HepG2 (cell line): ENCODE data around the gene MYLK. TPM values are rescaled to one million over a fixed set of nuclear protein-coding genes. Genes with fewer than 3 reads are reported as not detected.
A peak's percentile ranks its signal among the peaks of the same experiment; 100 is the strongest.

ENCODE experiments used
- ELK4 ChIP-seq: sonication (generic); formaldehyde crosslinking; IDR thresholded peaks from 2 replicates; pipeline ENCODE4 v1.9.0; 2021; ENCODE audit warnings: missing genetic modification reagents, borderline replicate concordance
- EP300 ChIP-seq, 3 experiments: sonication (generic) in 1 of 3; formaldehyde crosslinking in 1 of 3; IDR thresholded peaks; 2 replicates each; pipeline versions ENCODE4 v1.5.1 to v1.6.1; 2011 to 2020; ENCODE audit warnings: low read depth in 2 of 3, low read length in 2 of 3, borderline replicate concordance in 1 of 3, improper control_type of control experiment in 1 of 3, mild to moderate bottlenecking in 1 of 3, missing genetic modification reagents in 1 of 3, moderate library complexity in 1 of 3
- FOSL1 ChIP-seq: sonication (generic); formaldehyde crosslinking; IDR thresholded peaks from 2 replicates; pipeline ENCODE4 v1.9.0; 2021; ENCODE audit warnings: missing genetic modification reagents, borderline replicate concordance
- GLI4 ChIP-seq: sonication (generic); formaldehyde crosslinking; IDR thresholded peaks from 2 replicates; pipeline ENCODE4 v1.5.1; 2020; ENCODE audit warnings: missing genetic modification reagents, mild to moderate bottlenecking, moderate library complexity, borderline replicate concordance
- HNF1A ChIP-seq, 2 experiments: sonication (generic) in 1 of 2; formaldehyde crosslinking in 1 of 2; IDR thresholded peaks; 2 replicates each; pipeline versions ENCODE4 v1.4.0 to v1.6.1; 2016 to 2020; ENCODE audit warnings: borderline replicate concordance in 1 of 2, low read depth in 1 of 2, mild to moderate bottlenecking in 1 of 2, missing genetic modification reagents in 1 of 2
- KAT2B ChIP-seq: fragments of 150-350 bp; IDR thresholded peaks from 2 replicates; pipeline ENCODE4 v1.6.1; 2014; ENCODE audit warnings: low read depth, low read length, borderline replicate concordance
- KLF15 ChIP-seq: sonication (generic); formaldehyde crosslinking; IDR thresholded peaks from 2 replicates; pipeline ENCODE4 v1.8.1; 2023; ENCODE audit warnings: borderline replicate concordance, mild to moderate bottlenecking, inconsistent platforms, missing genetic modification reagents, mixed read lengths
- LBX2 ChIP-seq: sonication (generic); formaldehyde crosslinking; IDR thresholded peaks from 2 replicates; pipeline ENCODE4 v1.5.0; 2020; ENCODE audit warnings: missing genetic modification reagents, mild to moderate bottlenecking, borderline replicate concordance
- NCOR1 ChIP-seq: fragments of 200-600 bp; sonication (generic); IDR thresholded peaks from 2 replicates; pipeline ENCODE4 v1.7.0; 2017; ENCODE audit warnings: antibody characterized with exemption, low read length, borderline replicate concordance
- RNF2 ChIP-seq: fragments of 450-650 bp; conservative IDR thresholded peaks from 2 replicates; pipeline ENCODE4 v1.6.1; 2016; ENCODE audit warnings: low read depth
- TEF ChIP-seq: sonication (generic); formaldehyde crosslinking; IDR thresholded peaks from 2 replicates; pipeline ENCODE4 v1.5.0; 2020; ENCODE audit warnings: missing genetic modification reagents
- ZMYM4 ChIP-seq: sonication (generic); formaldehyde crosslinking; IDR thresholded peaks from 2 replicates; pipeline ENCODE4 v1.8.1; 2023; ENCODE audit warnings: mild to moderate bottlenecking, missing genetic modification reagents
- ZNF282 ChIP-seq: fragments of 450-650 bp; IDR thresholded peaks from 2 replicates; pipeline ENCODE4 v1.6.1; 2018; ENCODE audit not compliant: partially characterized antibody
- ZNF513 ChIP-seq: sonication (generic); formaldehyde crosslinking; conservative IDR thresholded peaks from 2 replicates; pipeline ENCODE4 v1.5.0; 2020; ENCODE audit warnings: missing genetic modification reagents
- ZNF639 ChIP-seq: conservative IDR thresholded peaks from 2 replicates; pipeline ENCODE4 v1.6.1; 2018; ENCODE audit warnings: missing genetic modification reagents
- ZNF709 ChIP-seq: sonication (generic); formaldehyde crosslinking; IDR thresholded peaks from 2 replicates; pipeline ENCODE4 v1.5.0; 2020; ENCODE audit warnings: mild to moderate bottlenecking, missing genetic modification reagents
- ZNF788 ChIP-seq: sonication (generic); formaldehyde crosslinking; IDR thresholded peaks from 2 replicates; pipeline ENCODE4 v1.5.0; 2020; ENCODE audit warnings: mild to moderate bottlenecking, missing genetic modification reagents, borderline replicate concordance
- ZNF839 ChIP-seq: sonication (generic); formaldehyde crosslinking; IDR thresholded peaks from 2 replicates; pipeline ENCODE4 v1.4.0; 2020; ENCODE audit warnings: missing genetic modification reagents, mild to moderate bottlenecking, borderline replicate concordance
- polyA plus RNA-seq, 8 experiments: library from polyadenylated mRNA; depleted of rRNA in 3 of 8; stranded (reverse) in 7 of 8; unstranded in 1 of 8; fragments of >200 nt; fragmentation: Illumina TruSeq in 4 of 8; extraction: Trizol in 4 of 8; gene quantifications; 2 replicates each; pipeline versions ENCODE4 v1.2.1 to v1.2.3, GENCODE V29; 2011 to 2016; ENCODE audit warnings: low read depth in 4 of 8, missing spikeins in 1 of 8, mixed read lengths in 1 of 8; ENCODE audit not compliant: insufficient read depth in 1 of 8
- total RNA-seq, 5 experiments: library from RNA; depleted of rRNA; stranded (reverse); fragments of >200 nt; fragmentation: Illumina TruSeq; extraction: Trizol; gene quantifications; 2 replicates each; pipeline ENCODE4 v1.2.3, GENCODE V29; 2016; ENCODE audit warnings: low read depth in 1 of 5

Gene MYLK
- total and polyA plus RNA-seq, 2 of the 13 experiments (the other 11 are each of a cell fraction or from before 2014, with no cell fraction given): 10.6 to 34.9 TPM

- no peak for TF ChIP-seq ZNF639 (CRISPR knock-in tag)
- TF ChIP-seq ELK4: no peak
- TF ChIP-seq KLF15: no peak
- TF ChIP-seq ZMYM4 (CRISPR knock-in tag): peak; percentile 90
- no peak for TF ChIP-seq ZNF839 (CRISPR knock-in tag)
- TF ChIP-seq FOSL1 (CRISPR knock-in tag): no peak
- no peak for TF ChIP-seq KAT2B
- TF ChIP-seq RNF2: no peak
- TF ChIP-seq GLI4: no peak
- no peak for TF ChIP-seq ZNF282
- TF ChIP-seq ZNF709: no peak
- TF ChIP-seq TEF (CRISPR knock-in tag): no peak
- TF ChIP-seq ZNF788: no peak; the same call in 1 of the 2 replicates
- TF ChIP-seq EP300 (IDR thresholded peaks at IDR 0.05; ENCODE audit: low read depth in 2 of 2, low read length in 2 of 2): no peak
- TF ChIP-seq EP300 (CRISPR knock-in tag; IDR thresholded peaks at IDR 0.05; ENCODE audit: borderline replicate concordance): no peak
- no peak for TF ChIP-seq ZNF513
- no peak for TF ChIP-seq LBX2 (CRISPR knock-in tag)
- no peak for TF ChIP-seq NCOR1
- TF ChIP-seq HNF1A (IDR thresholded peaks at IDR 0.05; ENCODE audit: low read depth): no peak
- TF ChIP-seq HNF1A (CRISPR knock-in tag; IDR thresholded peaks at IDR 0.05; ENCODE audit: borderline replicate concordance): peak; percentile 40; the same call in 1 of the 2 replicates
Measured at GRCh38 chr3:123642182-123642956, 241.8 kb downstream of the MYLK start (continued).
